Psoas muscle (tissue), 8 donors: ENCODE data around the gene WDR17. TPM values are rescaled to one million over a fixed set of nuclear protein-coding genes. Genes with fewer than 3 reads are reported as not detected.

Source experiments
- ATAC-seq, 4 donors: fragments of 200-7000 bp; cut with Tn5 transposase; one replicate each; pipeline ENCODE4 v1.9.1; 2020; ENCODE audit warnings: moderate library complexity in 3 of 4, mild to moderate bottlenecking in 2 of 4
- DNase-seq, 2 donors: peaks; one replicate each; pipeline ENCODE4 v3.0.0-alpha.2; 2020
- H3K27ac ChIP-seq: fragments of 200-600 bp; one replicate; pipeline ENCODE4 v1.8.0; 2022
- H3K27me3 ChIP-seq, 3 donors: fragments of 200-600 bp in 1 of 3; one replicate each; pipeline versions ENCODE4 v1.6.1 to v1.8.0; 2013 to 2022; ENCODE audit warnings: low read length in 2 of 3, mild to moderate bottlenecking in 2 of 3, moderate library complexity in 1 of 3; ENCODE audit not compliant: insufficient read depth in 3 of 3
- H3K36me3 ChIP-seq, 2 donors: fragments of 200-600 bp in 1 of 2; one replicate each; pipeline versions ENCODE4 v1.6.1 to v1.8.0; 2013 to 2022; ENCODE audit warnings: low read depth in 1 of 2, mild to moderate bottlenecking in 1 of 2, moderate library complexity in 1 of 2; ENCODE audit not compliant: insufficient read depth in 1 of 2
- H3K4me1 ChIP-seq: fragments of 200-600 bp; one replicate; pipeline ENCODE4 v1.8.0; 2022
- H3K4me3 ChIP-seq: fragments of 200-600 bp; one replicate; pipeline ENCODE4 v1.8.0; 2022; ENCODE audit warnings: mild to moderate bottlenecking
- H3K9me3 ChIP-seq: fragments of 200-600 bp; one replicate; pipeline ENCODE4 v1.8.0; 2022
- WGBS, 3 donors: extraction: QIAGEN DNeasy Blood & Tissue Kit; methylation state at CpG; one replicate each; pipeline versions ENCODE4 v1.1.6 to v1.1.7; 2013; 5-methylcytosine and 5-hydroxymethylcytosine counted together
- intact Hi-C, 2 donors: fragments of 100-400 bp; cut with DNase I; formaldehyde crosslinking; loops; one replicate each; pipeline versions ENCODE4 v1.11.0 to v1.14.2; 2022
- polyA plus RNA-seq, 3 donors: library from polyadenylated mRNA; stranded (reverse); fragments of 200-250 nt; gene quantifications; one replicate each; pipeline ENCODE4 v1.2.3, GENCODE V29; 2013
- total RNA-seq, 4 donors: library from RNA; stranded (reverse); fragmentation: NEBNext Ultra II Directional in 2 of 4; extraction: Animal tissue kit (Norgen Biotek cat#: 25700) in 2 of 4; gene quantifications; one replicate each; pipeline versions ENCODE4 v1.2.1 to v1.2.4, GENCODE V29; 2021 to 2023
- TF ChIP-seq, protein P1 (sequence below): fragments of 200-600 bp; IDR thresholded peaks from one replicate; pipeline ENCODE4 v1.8.0; 2022; ENCODE audit warnings: antibody characterized with exemption
- donor health status: healthy with polysubstance abuse.
- donor health status: DM: no; HTN: no; CAD: no; lungs with moderate emphysema.
- donor health status: Bipolar disorder and iron deficiency.
- donor health status: healthy.
- donor health status: DM: yes; HTN: yes; CAD: no.
- donor health status: DM: no; HTN: no; CAD: no.
- donor health status: DM: no; HTN: no; CAD: no.
- donor health status: DM: yes; HTN: yes; CAD: no.

WDR17 gene
- total and polyA plus RNA-seq, 7 donors: 0.08 to 0.75 (median 0.46) TPM

DNA sequence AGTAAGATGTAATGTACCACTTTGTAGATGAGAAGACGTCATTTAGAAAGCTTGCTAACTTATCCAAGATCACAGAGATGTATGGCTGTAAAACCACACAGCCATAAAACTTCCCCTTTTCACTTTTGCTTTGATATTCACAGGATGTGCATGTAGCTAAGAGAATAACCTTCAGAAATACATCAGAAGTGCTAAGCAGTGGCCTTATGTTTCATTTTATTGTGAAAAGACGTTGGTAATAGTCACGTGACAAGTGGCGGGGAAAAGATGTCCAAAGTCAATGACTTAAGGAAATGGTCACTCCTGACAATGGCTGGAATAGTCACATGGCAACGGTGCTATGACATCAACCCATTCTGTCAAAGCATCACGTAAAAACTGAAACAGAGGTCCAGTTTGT lies 12.9 kb upstream of the WDR17 start:
- H3K36me3 ChIP-seq: no peaks in the 10 kb centered on the region
- H3K9me3 ChIP-seq: no peaks in the 10 kb centered on the region
- H3K27ac ChIP-seq: no peak overlapping the region
- ATAC-seq (no peak), DNase-seq (no peak)
- intact Hi-C loops: no loop called here
- no peaks in the 10 kb centered on the region for H3K4me1 ChIP-seq
- peaks cover 0 to 3% (median 0%) of the 10 kb centered on the region in 3 donors for H3K27me3 ChIP-seq
- TF ChIP-seq, protein P1, sequence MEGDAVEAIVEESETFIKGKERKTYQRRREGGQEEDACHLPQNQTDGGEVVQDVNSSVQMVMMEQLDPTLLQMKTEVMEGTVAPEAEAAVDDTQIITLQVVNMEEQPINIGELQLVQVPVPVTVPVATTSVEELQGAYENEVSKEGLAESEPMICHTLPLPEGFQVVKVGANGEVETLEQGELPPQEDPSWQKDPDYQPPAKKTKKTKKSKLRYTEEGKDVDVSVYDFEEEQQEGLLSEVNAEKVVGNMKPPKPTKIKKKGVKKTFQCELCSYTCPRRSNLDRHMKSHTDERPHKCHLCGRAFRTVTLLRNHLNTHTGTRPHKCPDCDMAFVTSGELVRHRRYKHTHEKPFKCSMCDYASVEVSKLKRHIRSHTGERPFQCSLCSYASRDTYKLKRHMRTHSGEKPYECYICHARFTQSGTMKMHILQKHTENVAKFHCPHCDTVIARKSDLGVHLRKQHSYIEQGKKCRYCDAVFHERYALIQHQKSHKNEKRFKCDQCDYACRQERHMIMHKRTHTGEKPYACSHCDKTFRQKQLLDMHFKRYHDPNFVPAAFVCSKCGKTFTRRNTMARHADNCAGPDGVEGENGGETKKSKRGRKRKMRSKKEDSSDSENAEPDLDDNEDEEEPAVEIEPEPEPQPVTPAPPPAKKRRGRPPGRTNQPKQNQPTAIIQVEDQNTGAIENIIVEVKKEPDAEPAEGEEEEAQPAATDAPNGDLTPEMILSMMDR: no peak
- H3K4me3 ChIP-seq: no peak overlapping the region
- 70 to 74% (median 71%) methylated on average over 6 of the region's 6 CpGs for WGBS, 3 donors

DNA sequence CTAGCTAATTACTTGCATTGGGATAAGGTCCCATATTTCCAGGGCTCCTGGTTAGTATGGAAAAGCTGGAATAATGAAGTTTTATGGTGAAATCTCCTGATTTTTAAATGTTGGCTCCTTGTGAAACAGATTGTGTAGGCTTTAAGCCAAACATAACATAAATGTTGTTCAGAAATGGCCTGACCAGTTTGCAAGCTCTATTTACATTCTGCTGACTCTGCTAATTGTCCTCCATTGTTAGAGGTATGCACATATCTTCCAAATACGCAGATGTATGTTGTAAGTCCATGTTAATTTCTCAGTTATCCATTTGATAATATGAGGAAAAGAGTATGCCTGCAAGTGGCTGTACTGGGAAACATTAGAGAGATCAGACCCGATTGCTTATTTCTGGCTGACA lies 11.9 kb upstream of the WDR17 start:
- intact Hi-C loops: no loop called here
- DNase-seq (no peak), ATAC-seq (no peak)
- Histone ChIP-seq H3K27me3 (peaks cover 0 to 3% (median 0%) of the 10 kb centered on the region in 3 donors), H3K4me3 (no peak overlapping the region), H3K27ac (no peak overlapping the region), H3K4me1 (no peaks in the 10 kb centered on the region), H3K36me3 (no peaks in the 10 kb centered on the region), H3K9me3 (no peaks in the 10 kb centered on the region)
- TF ChIP-seq, protein P1: no peak
- WGBS, 3 donors: 65 to 82% (median 67%) methylated on average over 2 of the region's 2 CpGs

DNA sequence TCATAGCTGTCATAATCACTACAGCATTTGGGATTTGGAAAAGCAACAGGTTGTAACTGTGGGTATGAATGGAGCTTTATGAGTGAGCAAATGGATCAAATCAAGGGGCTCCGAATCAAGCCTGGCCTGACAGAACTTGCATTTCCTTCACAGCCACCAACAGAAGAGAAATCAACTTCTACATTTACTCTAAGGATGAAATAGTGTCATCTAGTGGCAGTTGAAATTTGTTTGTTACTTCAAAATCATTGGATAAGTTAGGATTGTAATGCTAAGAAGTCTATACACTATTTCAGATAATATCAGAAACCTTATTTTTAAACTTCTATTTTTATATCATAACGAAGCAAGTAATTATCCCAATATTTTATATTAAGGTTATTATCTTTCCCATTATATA lies 10.7 kb upstream of the WDR17 start:
- Histone ChIP-seq H3K9me3 (no peaks in the 10 kb centered on the region), H3K27ac (no peak overlapping the region), H3K36me3 (no peaks in the 10 kb centered on the region), H3K4me1 (no peaks in the 10 kb centered on the region), H3K27me3 (peaks cover 0 to 3% (median 0%) of the 10 kb centered on the region in 3 donors), H3K4me3 (no peak overlapping the region)
- intact Hi-C loops: no loop called here
- 15 to 47% (median 44%) methylated on average over 2 of the region's 2 CpGs for WGBS, 3 donors
- ATAC-seq (no peak), DNase-seq (no peak)
- TF ChIP-seq, protein P1: no peak

DNA sequence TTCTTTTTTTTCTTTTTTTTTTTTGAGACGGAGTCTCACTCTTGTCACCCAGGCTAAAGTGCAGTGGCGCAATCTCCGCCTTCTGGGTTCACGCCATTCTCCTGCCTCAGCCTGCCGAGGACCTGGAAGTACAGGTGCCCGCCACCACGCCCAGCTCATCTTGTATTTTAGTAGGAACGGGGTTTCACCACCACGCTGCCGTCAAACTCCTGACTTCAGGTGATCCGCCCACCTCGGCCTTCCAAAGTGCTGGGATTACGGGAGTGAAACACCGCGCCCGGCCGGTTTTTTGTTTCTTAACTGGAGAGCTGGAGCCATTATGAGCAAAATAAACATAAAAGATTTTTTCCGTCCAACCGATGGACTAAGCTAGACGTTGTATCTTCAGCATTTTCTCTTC lies 1.9 kb upstream of the WDR17 start:
- H3K9me3 ChIP-seq: no peaks in the 10 kb centered on the region
- ATAC-seq: no peak
- H3K4me3 ChIP-seq: no peak overlapping the region
- TF ChIP-seq, protein P1: no peak
- no peak for DNase-seq
- H3K4me1 ChIP-seq: peaks cover 3% of the 10 kb centered on the region
- intact Hi-C loops: no loop called here
- no peak overlapping the region for H3K27ac ChIP-seq
- H3K27me3 ChIP-seq: no peaks in the 10 kb centered on the region
- no peaks in the 10 kb centered on the region for H3K36me3 ChIP-seq
- WGBS, 3 donors: 87 to 92% (median 88%) methylated on average over 20 of the region's 20 CpGs

DNA sequence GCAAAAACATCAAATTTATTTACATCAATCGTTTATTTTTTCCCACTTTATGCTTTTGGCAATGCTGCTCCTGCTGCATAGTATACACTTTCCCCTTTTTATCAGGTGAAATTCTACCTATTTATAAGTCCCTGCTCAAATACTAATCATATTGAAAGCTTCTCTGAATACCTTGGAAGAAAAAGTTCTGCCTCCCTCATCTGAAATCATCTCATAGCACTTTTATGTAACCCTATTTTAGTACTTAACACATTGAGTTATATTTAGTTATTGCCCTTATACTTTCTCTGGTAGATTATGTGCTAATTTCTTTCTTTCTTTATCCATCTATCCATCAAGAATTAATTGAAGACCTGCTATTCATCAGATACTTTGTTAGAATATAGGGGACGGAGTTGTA lies 1.1 kb upstream of the WDR17 start:
- Histone ChIP-seq H3K4me3 (no peak overlapping the region), H3K27me3 (no peaks in the 10 kb centered on the region), H3K36me3 (no peaks in the 10 kb centered on the region), H3K9me3 (no peaks in the 10 kb centered on the region), H3K4me1 (peaks cover 3% of the 10 kb centered on the region), H3K27ac (no peak overlapping the region)
- 93 to 97% (median 94%) methylated on average over 2 of the region's 2 CpGs for WGBS, 3 donors
- intact Hi-C loops: no loop called here
- ATAC-seq (no peak), DNase-seq (no peak)
- TF ChIP-seq, protein P1: no peak
